ENCODE measurements around the gene MORC1.

MORC1 gene, protein sequence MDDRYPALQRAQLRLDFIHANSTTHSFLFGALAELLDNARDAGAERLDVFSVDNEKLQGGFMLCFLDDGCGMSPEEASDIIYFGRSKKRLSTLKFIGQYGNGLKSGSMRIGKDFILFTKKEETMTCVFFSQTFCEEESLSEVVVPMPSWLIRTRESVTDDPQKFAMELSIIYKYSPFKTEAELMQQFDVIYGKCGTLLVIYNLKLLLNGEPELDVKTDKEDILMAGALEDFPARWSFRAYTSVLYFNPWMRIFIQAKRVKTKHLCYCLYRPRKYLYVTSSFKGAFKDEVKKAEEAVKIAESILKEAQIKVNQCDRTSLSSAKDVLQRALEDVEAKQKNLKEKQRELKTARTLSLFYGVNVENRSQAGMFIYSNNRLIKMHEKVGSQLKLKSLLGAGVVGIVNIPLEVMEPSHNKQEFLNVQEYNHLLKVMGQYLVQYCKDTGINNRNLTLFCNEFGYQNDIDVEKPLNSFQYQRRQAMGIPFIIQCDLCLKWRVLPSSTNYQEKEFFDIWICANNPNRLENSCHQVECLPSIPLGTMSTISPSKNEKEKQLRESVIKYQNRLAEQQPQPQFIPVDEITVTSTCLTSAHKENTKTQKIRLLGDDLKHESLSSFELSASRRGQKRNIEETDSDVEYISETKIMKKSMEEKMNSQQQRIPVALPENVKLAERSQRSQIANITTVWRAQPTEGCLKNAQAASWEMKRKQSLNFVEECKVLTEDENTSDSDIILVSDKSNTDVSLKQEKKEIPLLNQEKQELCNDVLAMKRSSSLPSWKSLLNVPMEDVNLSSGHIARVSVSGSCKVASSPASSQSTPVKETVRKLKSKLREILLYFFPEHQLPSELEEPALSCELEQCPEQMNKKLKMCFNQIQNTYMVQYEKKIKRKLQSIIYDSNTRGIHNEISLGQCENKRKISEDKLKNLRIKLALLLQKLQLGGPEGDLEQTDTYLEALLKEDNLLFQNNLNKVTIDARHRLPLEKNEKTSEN

DNA sequence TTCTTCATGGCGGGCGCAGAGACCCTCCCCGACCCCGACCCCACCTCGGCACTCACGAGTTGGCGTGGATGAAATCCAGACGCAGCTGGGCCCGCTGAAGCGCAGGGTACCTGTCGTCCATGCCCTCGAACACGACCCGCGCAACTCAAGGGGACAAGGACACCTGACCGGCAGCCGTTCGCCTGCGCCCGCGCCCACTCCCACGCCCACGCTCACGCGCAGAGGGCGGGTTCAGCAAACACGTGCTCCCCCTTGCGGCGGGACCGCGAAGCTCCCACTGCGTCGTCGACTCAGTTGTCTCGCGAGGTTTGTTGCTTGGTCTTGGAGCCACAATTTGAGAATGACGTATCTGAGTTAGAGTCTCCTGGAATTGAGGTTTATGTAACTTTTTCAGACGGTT lies at the start of gene MORC1:
Gene MORC1, minus strand, starts transcription at position 196 of the 400 bp plus-strand sequence. Its CDS starts 75 bp downstream, at position 121.
- H3K27ac ChIP-seq, result no peak within 1 kb of the TSS
- TF ChIP-seq, protein P1, sequence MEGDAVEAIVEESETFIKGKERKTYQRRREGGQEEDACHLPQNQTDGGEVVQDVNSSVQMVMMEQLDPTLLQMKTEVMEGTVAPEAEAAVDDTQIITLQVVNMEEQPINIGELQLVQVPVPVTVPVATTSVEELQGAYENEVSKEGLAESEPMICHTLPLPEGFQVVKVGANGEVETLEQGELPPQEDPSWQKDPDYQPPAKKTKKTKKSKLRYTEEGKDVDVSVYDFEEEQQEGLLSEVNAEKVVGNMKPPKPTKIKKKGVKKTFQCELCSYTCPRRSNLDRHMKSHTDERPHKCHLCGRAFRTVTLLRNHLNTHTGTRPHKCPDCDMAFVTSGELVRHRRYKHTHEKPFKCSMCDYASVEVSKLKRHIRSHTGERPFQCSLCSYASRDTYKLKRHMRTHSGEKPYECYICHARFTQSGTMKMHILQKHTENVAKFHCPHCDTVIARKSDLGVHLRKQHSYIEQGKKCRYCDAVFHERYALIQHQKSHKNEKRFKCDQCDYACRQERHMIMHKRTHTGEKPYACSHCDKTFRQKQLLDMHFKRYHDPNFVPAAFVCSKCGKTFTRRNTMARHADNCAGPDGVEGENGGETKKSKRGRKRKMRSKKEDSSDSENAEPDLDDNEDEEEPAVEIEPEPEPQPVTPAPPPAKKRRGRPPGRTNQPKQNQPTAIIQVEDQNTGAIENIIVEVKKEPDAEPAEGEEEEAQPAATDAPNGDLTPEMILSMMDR (IDR thresholded peaks at IDR 0.05), result no peak
- TF ChIP-seq ZFX (IDR thresholded peaks at IDR 0.05; ENCODE audit: borderline replicate concordance), result no peak

GRCh38 chr3:109165905-109166304 lies 48.0 kb upstream of the MORC1 start:
- no peak overlapping the region for H3K27ac ChIP-seq
- TF ChIP-seq, protein P1 (IDR thresholded peaks at IDR 0.05), result no peak
- TF ChIP-seq ZFX (IDR thresholded peaks at IDR 0.05; ENCODE audit: borderline replicate concordance), result no peak

DNA sequence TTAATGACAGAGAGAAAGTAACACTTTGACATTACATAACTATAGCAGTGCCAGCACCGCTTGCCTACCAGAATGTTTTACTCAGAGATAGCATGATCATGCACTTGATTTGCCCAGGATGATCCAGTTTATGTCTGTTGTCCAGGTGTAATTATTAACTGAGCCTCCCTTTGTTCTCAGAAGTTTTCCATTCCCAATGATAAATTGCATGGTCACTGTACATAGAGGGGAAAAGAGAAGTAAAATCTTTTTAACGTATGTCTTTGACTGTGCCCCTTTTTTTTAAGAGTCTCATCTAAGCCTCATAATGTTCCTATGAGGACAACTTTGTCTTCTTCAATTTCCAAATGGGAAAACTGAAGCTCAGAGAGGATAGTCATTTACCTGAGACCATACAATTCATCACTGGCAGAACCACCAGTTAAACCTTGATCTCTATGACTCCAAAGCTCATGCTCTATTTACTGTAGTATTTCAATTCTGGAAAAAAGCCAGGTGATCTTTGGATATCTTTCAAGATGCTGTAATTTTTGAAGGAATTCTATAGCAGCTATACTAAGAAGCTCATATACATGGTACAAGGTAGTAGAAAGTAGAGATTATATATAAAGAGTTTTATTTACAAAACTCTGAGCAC lies 43.7 kb upstream of the MORC1 start:
- TF ChIP-seq, protein P1 (IDR thresholded peaks at IDR 0.05), result no peak
- no peak for TF ChIP-seq ZFX (IDR thresholded peaks at IDR 0.05; ENCODE audit: borderline replicate concordance)
- H3K27ac ChIP-seq, result no peak overlapping the region

DNA sequence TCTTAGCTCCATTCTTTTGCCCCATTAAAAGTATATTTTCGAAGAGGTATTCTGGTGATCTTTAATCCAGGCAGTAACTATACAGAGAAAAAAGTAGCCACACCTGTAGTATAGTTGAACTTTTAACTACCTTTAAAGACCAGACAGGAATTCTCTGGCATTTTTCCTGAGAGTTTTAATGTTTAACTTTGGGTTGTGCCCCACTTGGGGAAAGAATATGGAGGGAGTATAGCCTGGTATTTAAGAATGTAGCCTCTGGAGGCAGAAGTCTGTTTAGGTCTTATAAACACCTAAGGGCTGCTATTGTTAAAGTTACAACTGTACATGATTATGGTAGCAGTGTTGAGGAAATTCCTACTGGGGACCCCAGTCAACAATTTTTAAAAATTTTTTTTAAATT lies 37.9 kb upstream of the MORC1 start:
- H3K27ac ChIP-seq, result no peak overlapping the region
- TF ChIP-seq ZFX (IDR thresholded peaks at IDR 0.05; ENCODE audit: borderline replicate concordance), result no peak

- H3K27ac ChIP-seq, result no peak overlapping the region
- TF ChIP-seq, protein P1 (IDR thresholded peaks at IDR 0.05), result no peak
- TF ChIP-seq ZFX (IDR thresholded peaks at IDR 0.05; ENCODE audit: borderline replicate concordance), result no peak
These were observed 37.0 kb upstream of the MORC1 start for GRCh38 chr3:109154979-109155378.

GRCh38 chr3:109152320-109152719 lies 34.4 kb upstream of the MORC1 start:
- H3K27ac ChIP-seq, result no peak overlapping the region
- no peak for TF ChIP-seq ZFX (IDR thresholded peaks at IDR 0.05; ENCODE audit: borderline replicate concordance)
- TF ChIP-seq, protein P1 (IDR thresholded peaks at IDR 0.05), result no peak

DNA sequence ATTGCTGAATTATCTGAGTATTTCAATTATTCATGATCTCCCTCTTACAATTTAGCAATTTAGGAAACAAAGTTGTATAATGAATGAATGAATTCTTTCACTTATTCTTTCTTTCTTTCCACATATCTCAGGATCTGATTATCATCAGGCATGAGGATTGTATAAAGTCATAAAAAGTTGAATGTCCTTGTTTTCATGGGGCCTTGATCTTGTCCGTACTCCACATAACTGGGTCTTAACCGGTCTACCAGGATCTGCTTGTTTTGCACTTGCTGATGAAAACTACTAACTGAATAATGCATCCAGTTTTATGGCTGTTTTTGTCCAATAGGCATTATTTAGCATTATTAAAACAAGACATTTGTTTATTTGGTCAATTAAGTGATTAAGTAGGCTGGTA lies 31.1 kb upstream of the MORC1 start:
- TF ChIP-seq, protein P1 (IDR thresholded peaks at IDR 0.05), result no peak
- no peak for TF ChIP-seq ZFX (IDR thresholded peaks at IDR 0.05; ENCODE audit: borderline replicate concordance)
- no peak overlapping the region for H3K27ac ChIP-seq

All from 22Rv1 (cell line).